GM12892 (cell line): ENCODE results near the gene FLG2.
"Not testable (repeated sequence)": the region's sequence is repeated elsewhere in the genome, so short reads cannot be mapped to it uniquely, and the experiment has no call there.

ENCODE experiments used
- POLR2A ChIP-seq: IDR thresholded peaks from 2 replicates; pipeline ENCODE4 v1.6.1; 2011; ENCODE audit warnings: low read depth, low read length, control low read depth
- TAF1 ChIP-seq: IDR thresholded peaks from 2 replicates; pipeline ENCODE4 v1.6.1; 2011; ENCODE audit warnings: low read depth, mild to moderate bottlenecking, control low read depth, low read length, borderline replicate concordance

- TF ChIP-seq POLR2A, TAF1: not testable (repeated sequence)
Measured at GRCh38 chr1:152306123-152306522, 53.7 kb downstream of the FLG2 start.
